ENCODE data around the gene KRT77. TPM values are rescaled to one million over a fixed set of nuclear protein-coding genes. Genes with fewer than 3 reads are reported as not detected.

Gene KRT77
- total RNA-seq, 2 donors from 2014 or later, result not detected

GRCh38 chr12:52656616-52657015 lies 46.7 kb downstream of the KRT77 start:
- H3K4me1 Mint-ChIP-seq, result no peaks in the 10 kb centered on the region
- H3K36me3 Mint-ChIP-seq (ENCODE audit: low read depth), result no peaks in the 10 kb centered on the region
- peaks cover 3% of the 10 kb centered on the region for H3K27me3 Mint-ChIP-seq
- no peak overlapping the region for H3K4me3 Mint-ChIP-seq
- H3K27ac Mint-ChIP-seq, result no peak overlapping the region
- ATAC-seq (replicated peaks), result no peak
- no peaks in the 10 kb centered on the region for H3K9me3 Mint-ChIP-seq

GRCh38 chr12:52655720-52656124 lies 47.6 kb downstream of the KRT77 start:
- Mint-ChIP-seq H3K27ac (no peak overlapping the region), H3K27me3 (peaks cover 3% of the 10 kb centered on the region), H3K36me3 (ENCODE audit: low read depth) (no peaks in the 10 kb centered on the region), H3K9me3 (no peaks in the 10 kb centered on the region), H3K4me1 (no peaks in the 10 kb centered on the region), H3K4me3 (no peak overlapping the region)
- ATAC-seq (replicated peaks), result no peak

GRCh38 chr12:52655251-52655650 lies 48.1 kb downstream of the KRT77 start:
- Mint-ChIP-seq H3K9me3 (no peaks in the 10 kb centered on the region), H3K4me1 (no peaks in the 10 kb centered on the region), H3K36me3 (ENCODE audit: low read depth) (no peaks in the 10 kb centered on the region), H3K4me3 (no peak overlapping the region), H3K27ac (no peak overlapping the region), H3K27me3 (peaks cover 3% of the 10 kb centered on the region)
- no peak for ATAC-seq (replicated peaks)

GRCh38 chr12:52651726-52652261 lies 51.5 kb downstream of the KRT77 start, which contains the start of gene KRT2:
TSS of gene KRT2 (minus strand) at chr12:52652211. CDS start at chr12:52652142, 69 bp downstream.
- no peaks in the 10 kb centered on the region for H3K9me3 Mint-ChIP-seq
- ATAC-seq (replicated peaks), result no peak
- no peak within 1 kb of the TSS for H3K27ac Mint-ChIP-seq
- no peak within 1 kb of the TSS for H3K4me3 Mint-ChIP-seq
- no peaks in the 10 kb centered on the region for H3K36me3 Mint-ChIP-seq (ENCODE audit: low read depth)
- peaks cover 3% of the 10 kb centered on the region for H3K27me3 Mint-ChIP-seq
- H3K4me1 Mint-ChIP-seq, result peaks cover 7% of the 10 kb centered on the region

- Mint-ChIP-seq H3K36me3 (ENCODE audit: low read depth) (no peaks in the 10 kb centered on the region), H3K4me1 (peaks cover 18% of the 10 kb centered on the region), H3K9me3 (no peaks in the 10 kb centered on the region), H3K27me3 (peaks cover 3% of the 10 kb centered on the region), H3K4me3 (no peak overlapping the region), H3K27ac (no peak overlapping the region)
- no peak for ATAC-seq (replicated peaks)
Measured at GRCh38 chr12:52650520-52651081, 52.7 kb downstream of the KRT77 start.

- Mint-ChIP-seq H3K9me3 (no peaks in the 10 kb centered on the region), H3K27ac (peak overlapping the region; percentile 62), H3K27me3 (peaks cover 3% of the 10 kb centered on the region), H3K36me3 (ENCODE audit: low read depth) (no peaks in the 10 kb centered on the region), H3K4me1 (peaks cover 27% of the 10 kb centered on the region), H3K4me3 (no peak overlapping the region)
- ATAC-seq (replicated peaks), result no peak
Measured at GRCh38 chr12:52649066-52649465, 54.3 kb downstream of the KRT77 start.

- H3K4me3 Mint-ChIP-seq, result no peak overlapping the region
- H3K9me3 Mint-ChIP-seq, result no peaks in the 10 kb centered on the region
- no peaks in the 10 kb centered on the region for H3K36me3 Mint-ChIP-seq (ENCODE audit: low read depth)
- peaks cover 27% of the 10 kb centered on the region for H3K4me1 Mint-ChIP-seq
- no peak for ATAC-seq (replicated peaks)
- H3K27me3 Mint-ChIP-seq, result peaks cover 3% of the 10 kb centered on the region
- no peak overlapping the region for H3K27ac Mint-ChIP-seq
Measured at GRCh38 chr12:52648012-52648550, 55.2 kb downstream of the KRT77 start.

GRCh38 chr12:52647601-52648000 lies 55.7 kb downstream of the KRT77 start:
- Mint-ChIP-seq H3K4me1 (peaks cover 27% of the 10 kb centered on the region), H3K36me3 (ENCODE audit: low read depth) (no peaks in the 10 kb centered on the region), H3K27me3 (peaks cover under 1% of the 10 kb centered on the region), H3K27ac (no peak overlapping the region), H3K9me3 (no peaks in the 10 kb centered on the region), H3K4me3 (no peak overlapping the region)
- ATAC-seq (replicated peaks), result no peak

- Mint-ChIP-seq H3K27ac (no peak overlapping the region), H3K4me3 (no peak overlapping the region), H3K4me1 (peaks cover 30% of the 10 kb centered on the region)
Measured at GRCh38 chr12:52646613-52647012, 56.7 kb downstream of the KRT77 start.

GRCh38 chr12:52645982-52646381 lies 57.3 kb downstream of the KRT77 start:
- Mint-ChIP-seq H3K27me3 (no peaks in the 10 kb centered on the region), H3K36me3 (ENCODE audit: low read depth) (no peaks in the 10 kb centered on the region), H3K9me3 (no peaks in the 10 kb centered on the region), H3K4me3 (peak overlapping the region; percentile 31), H3K4me1 (peaks cover 31% of the 10 kb centered on the region), H3K27ac (peak overlapping the region; percentile 76)
- ATAC-seq (replicated peaks), result no peak

More at GRCh38 chr12:52646613-52647012, 56.7 kb downstream of the KRT77 start:
- Mint-ChIP-seq H3K27me3 (no peaks in the 10 kb centered on the region), H3K36me3 (ENCODE audit: low read depth) (no peaks in the 10 kb centered on the region), H3K9me3 (no peaks in the 10 kb centered on the region)
- no peak for ATAC-seq (replicated peaks)

GRCh38 chr12:52645120-52645761 lies 58.1 kb downstream of the KRT77 start:
- H3K9me3 Mint-ChIP-seq, result no peaks in the 10 kb centered on the region
- H3K27ac Mint-ChIP-seq, result peak overlapping the region; percentile 76
- H3K4me1 Mint-ChIP-seq, result peaks cover 31% of the 10 kb centered on the region
- peak; percentile 77 for ATAC-seq (replicated peaks)
- peak overlapping the region; percentile 31 for H3K4me3 Mint-ChIP-seq
- no peaks in the 10 kb centered on the region for H3K27me3 Mint-ChIP-seq
- H3K36me3 Mint-ChIP-seq (ENCODE audit: low read depth), result no peaks in the 10 kb centered on the region

- H3K9me3 Mint-ChIP-seq, result no peaks in the 10 kb centered on the region
- H3K27me3 Mint-ChIP-seq, result no peaks in the 10 kb centered on the region
- H3K27ac Mint-ChIP-seq, result no peak overlapping the region
- H3K36me3 Mint-ChIP-seq (ENCODE audit: low read depth), result no peaks in the 10 kb centered on the region
- H3K4me1 Mint-ChIP-seq, result peaks cover 26% of the 10 kb centered on the region
- no peak for ATAC-seq (replicated peaks)
- no peak overlapping the region for H3K4me3 Mint-ChIP-seq
Measured at GRCh38 chr12:52644078-52644415, 59.3 kb downstream of the KRT77 start.

GRCh38 chr12:52643233-52644077 lies 59.9 kb downstream of the KRT77 start:
- Mint-ChIP-seq H3K27ac (no peak overlapping the region), H3K36me3 (ENCODE audit: low read depth) (no peaks in the 10 kb centered on the region)

GRCh38 chr12:52641468-52641867 lies 61.9 kb downstream of the KRT77 start:
- no peak for ATAC-seq (replicated peaks)
- Mint-ChIP-seq H3K36me3 (ENCODE audit: low read depth) (no peaks in the 10 kb centered on the region), H3K27ac (no peak overlapping the region), H3K9me3 (no peaks in the 10 kb centered on the region), H3K4me1 (peaks cover 21% of the 10 kb centered on the region), H3K4me3 (no peak overlapping the region), H3K27me3 (peaks cover 3% of the 10 kb centered on the region)

More at GRCh38 chr12:52643233-52644077, 59.9 kb downstream of the KRT77 start:
- H3K4me1 Mint-ChIP-seq, result peaks cover 24% of the 10 kb centered on the region
- no peak overlapping the region for H3K4me3 Mint-ChIP-seq
- no peak for ATAC-seq (replicated peaks)
- H3K27me3 Mint-ChIP-seq, result no peaks in the 10 kb centered on the region
- no peaks in the 10 kb centered on the region for H3K9me3 Mint-ChIP-seq
